ENCODE results near the gene MRI1. TPM values are rescaled to one million over a fixed set of nuclear protein-coding genes. Genes with fewer than 3 reads are reported as not detected.

MRI1 gene
- total RNA-seq, 1 experiment from 2014 or later, result 19.6 TPM

GRCh38 chr19:13783565-13784500 is 19.5 kb downstream of the MRI1 start:
- Histone ChIP-seq H3K4me2 (ENCODE audit: low read length) (no peak overlapping the region), H3K9me3 (ENCODE audit: control insufficient read depth in 1 of 2, insufficient read depth in 1 of 2, low read depth in 1 of 2, low read length in 2 of 2) (no peaks in the 10 kb centered on the region), H4K20me1 (ENCODE audit: insufficient read depth) (no peaks in the 10 kb centered on the region), H3K4me1 (ENCODE audit: control insufficient read depth in 1 of 2, insufficient read depth in 2 of 2, low read length in 2 of 2) (peaks cover 35 to 58% of the 10 kb centered on the region in 2 experiments), H3K36me3 (ENCODE audit: control insufficient read depth in 1 of 2, insufficient read depth in 2 of 2, low read length in 2 of 2) (peaks cover 3 to 5% of the 10 kb centered on the region in 2 experiments; a peak in 2 of 4 replicates), H3K27me3 (ENCODE audit: insufficient read depth, low read length) (no peaks in the 10 kb centered on the region), H3K9me2 (ENCODE audit: insufficient read depth) (no peaks in the 10 kb centered on the region), H3K9ac (ENCODE audit: low read length) (no peak overlapping the region), H2AFZ (ENCODE audit: low read depth, low read length, poor library complexity, severe bottlenecking) (no peak overlapping the region), H3K4me3 (replicated peaks in 1 of 2; ENCODE audit: low read depth in 1 of 2, low read length in 2 of 2) (no peak overlapping the region), H3K79me2 (ENCODE audit: insufficient read depth, low read length) (no peaks in the 10 kb centered on the region), H3K27ac (ENCODE audit: low read depth, low read length) (no peak overlapping the region)
- TF ChIP-seq TCF7L2 (IDR thresholded peaks at IDR 0.05; ENCODE audit: borderline replicate concordance, extremely low read depth, insufficient read depth, insufficient read length) (no peak), ZNF274 (IDR thresholded peaks at IDR 0.05; ENCODE audit: low read depth, low read length) (no peak), EZH2 (IDR thresholded peaks at IDR 0.05) (no peak), REST (IDR thresholded peaks at IDR 0.05; ENCODE audit: low read depth) (no peak), ELF1 (IDR thresholded peaks at IDR 0.05; ENCODE audit: borderline replicate concordance, low read depth) (no peak), SIN3A (IDR thresholded peaks at IDR 0.05; ENCODE audit: low read depth) (no peak), EZH2phosphoT487 (IDR thresholded peaks at IDR 0.05; ENCODE audit: borderline replicate concordance) (no peak), SRF (IDR thresholded peaks at IDR 0.05; ENCODE audit: low read depth) (no peak), SP1 (IDR thresholded peaks at IDR 0.05; ENCODE audit: low read depth) (no peak), ZFX (IDR thresholded peaks at IDR 0.05) (no peak), YY1 (IDR thresholded peaks at IDR 0.05; ENCODE audit: extremely low read depth, insufficient replicate concordance, low read depth, low read length) (no peak)
- TF ChIP-seq, protein P1, sequence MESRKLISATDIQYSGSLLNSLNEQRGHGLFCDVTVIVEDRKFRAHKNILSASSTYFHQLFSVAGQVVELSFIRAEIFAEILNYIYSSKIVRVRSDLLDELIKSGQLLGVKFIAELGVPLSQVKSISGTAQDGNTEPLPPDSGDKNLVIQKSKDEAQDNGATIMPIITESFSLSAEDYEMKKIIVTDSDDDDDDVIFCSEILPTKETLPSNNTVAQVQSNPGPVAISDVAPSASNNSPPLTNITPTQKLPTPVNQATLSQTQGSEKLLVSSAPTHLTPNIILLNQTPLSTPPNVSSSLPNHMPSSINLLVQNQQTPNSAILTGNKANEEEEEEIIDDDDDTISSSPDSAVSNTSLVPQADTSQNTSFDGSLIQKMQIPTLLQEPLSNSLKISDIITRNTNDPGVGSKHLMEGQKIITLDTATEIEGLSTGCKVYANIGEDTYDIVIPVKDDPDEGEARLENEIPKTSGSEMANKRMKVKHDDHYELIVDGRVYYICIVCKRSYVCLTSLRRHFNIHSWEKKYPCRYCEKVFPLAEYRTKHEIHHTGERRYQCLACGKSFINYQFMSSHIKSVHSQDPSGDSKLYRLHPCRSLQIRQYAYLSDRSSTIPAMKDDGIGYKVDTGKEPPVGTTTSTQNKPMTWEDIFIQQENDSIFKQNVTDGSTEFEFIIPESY (IDR thresholded peaks at IDR 0.05; ENCODE audit: extremely low read depth, insufficient replicate concordance, low read length), result no peak
- intact Hi-C loops (cut with micrococcal nuclease), result loop anchor here (10.0 kb wide), 1 partner anchor 291 kb away; the partner anchor contains the start of gene MISP3
- POLR2A ChIA-PET, result interaction anchor here (0.7 to 2.6 kb wide), 2 partner anchors 69 to 75 kb away, joined by 3 to 11 read pairs; no protein-coding TSS in a partner anchor
- no TSS peak for BruUV-seq (replicated peaks)
- RAD21 ChIA-PET (ENCODE audit: low non-redundant PET in 1 of 2, low total read pairs in 2 of 2, uncharacterized antibody in 2 of 2, unreplicated experiment in 2 of 2), result interaction anchor here (0.6 to 1.3 kb wide), 6 partner anchors 50 to 79 kb away, joined by 3 to 9 read pairs (median 4); no protein-coding TSS in a partner anchor
- CTCF ChIA-PET, result interaction anchor here (0.7 to 2.9 kb wide), 7 partner anchors 10 to 97 kb away, joined by 3 to 33 read pairs (median 4); partner anchors contain the start of genes C19orf53 and ZSWIM4
- no peak for ATAC-seq
- DNase-seq (ENCODE audit: low read depth, low spot score), result no peak
